NCI-H446 treated with DMSO at 0.1 percent for 48 hours (cell line): Measurements from ENCODE around the gene MAB21L4.

Source experiments
- DNase-seq: peaks from one replicate; lab custom pipeline; 2025; lab: John Stamatoyannopoulos, UW

MAB21L4 gene

GRCh38 chr2:240911641-240912265, 15.8 kb upstream of the MAB21L4 start:
- no peak for DNase-seq

GRCh38 chr2:240909216-240909974, 13.4 kb upstream of the MAB21L4 start:
- no peak for DNase-seq

- no peak for DNase-seq
Measured at GRCh38 chr2:240906911-240907590, 11.1 kb upstream of the MAB21L4 start.

- no peak for DNase-seq
Measured at GRCh38 chr2:240906141-240906910, 10.4 kb upstream of the MAB21L4 start, which contains the start of gene CROCC2. Gene CROCC2 (plus strand): TSS chr2:240906336. CDS start chr2:240906514, 178 bp downstream.

- DNase-seq: no peak
Measured at GRCh38 chr2:240905176-240905781, 9.3 kb upstream of the MAB21L4 start.

- no peak for DNase-seq
Measured at GRCh38 chr2:240904216-240905175, 8.5 kb upstream of the MAB21L4 start.

- no peak for DNase-seq
Measured at GRCh38 chr2:240903191-240904060, 7.5 kb upstream of the MAB21L4 start.

GRCh38 chr2:240902615-240903041, 6.7 kb upstream of the MAB21L4 start:
- no peak for DNase-seq

- DNase-seq: no peak
Measured at GRCh38 chr2:240901986-240902614, 6.1 kb upstream of the MAB21L4 start.

- DNase-seq: no peak
Measured at GRCh38 chr2:240900141-240900860, 4.3 kb upstream of the MAB21L4 start.

GRCh38 chr2:240899468-240899865, 3.5 kb upstream of the MAB21L4 start:
- no peak for DNase-seq

GRCh38 chr2:240898731-240899467, 2.9 kb upstream of the MAB21L4 start:
- DNase-seq: no peak

- no peak for DNase-seq
Measured at GRCh38 chr2:240898108-240898730, 2.3 kb upstream of the MAB21L4 start.

- no peak for DNase-seq
Measured at GRCh38 chr2:240896871-240897692, 1.1 kb upstream of the MAB21L4 start.

- DNase-seq: no peak
Measured at GRCh38 chr2:240896394-240896793, 438 bp upstream of the MAB21L4 start.

GRCh38 chr2:240894836-240895558, 959 bp downstream of the MAB21L4 start:
- no peak for DNase-seq
